Fibroblast of pulmonary artery (primary cell): ENCODE results near the gene THSD1.
A peak's percentile ranks its signal among the peaks of the same experiment; 100 is the strongest.

Experiments used
- DNase-seq: peaks from one replicate; pipeline ENCODE4 v3.0.0-alpha.2; 2010; ENCODE audit warnings: low read depth
- H3K4me3 ChIP-seq: replicated peaks from 2 replicates; pipeline ENCODE4 v1.5.1; 2011; ENCODE audit warnings: low read depth, mild to moderate bottlenecking, control low read depth, low read length, moderate library complexity
- CTCF ChIP-seq: IDR thresholded peaks from 2 replicates; pipeline ENCODE4 v1.5.1; 2011; ENCODE audit warnings: mild to moderate bottlenecking, control low read depth, low read length, inconsistent platforms; ENCODE audit errors: missing control alignments

THSD1 gene

DNA sequence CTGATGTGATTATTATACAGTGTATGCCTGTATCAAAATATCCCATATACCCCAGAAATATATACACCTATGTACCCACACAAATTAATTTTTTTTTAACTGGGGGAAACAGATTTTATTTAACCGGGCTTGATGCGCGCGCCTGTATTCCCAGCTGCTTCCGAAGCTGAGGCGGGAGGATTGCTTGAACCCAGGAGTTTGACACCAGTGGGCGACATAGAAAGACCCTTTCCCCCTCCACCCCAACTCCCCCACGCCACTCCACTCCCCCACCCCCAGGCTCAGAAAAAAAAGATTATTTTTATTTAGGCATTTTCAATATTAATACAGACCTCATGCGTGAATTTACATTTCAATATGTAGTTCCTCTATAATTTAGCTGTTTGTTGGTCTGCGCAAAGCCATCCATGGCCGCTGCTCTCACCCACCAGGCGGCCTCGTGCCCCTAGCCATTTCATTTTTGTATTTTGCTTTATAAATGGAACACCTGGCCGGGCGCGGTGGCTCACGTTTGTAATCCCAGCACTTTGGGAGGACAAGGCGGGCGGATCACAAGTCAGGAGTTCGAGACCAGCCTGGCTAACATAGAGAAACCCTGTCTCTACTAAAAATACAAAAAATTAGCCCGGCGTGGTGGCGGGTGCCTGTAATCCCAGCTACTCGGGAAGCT, 45.3 kb upstream of the THSD1 start:
- DNase-seq = no peak
- no peak overlapping the region for H3K4me3 ChIP-seq
- no peak for TF ChIP-seq CTCF

GRCh38 chr13:52450793-52451116, 44.8 kb upstream of the THSD1 start:
- DNase-seq = no peak
- TF ChIP-seq CTCF = no peak
- H3K4me3 ChIP-seq = peak overlapping the region; percentile 21

DNA sequence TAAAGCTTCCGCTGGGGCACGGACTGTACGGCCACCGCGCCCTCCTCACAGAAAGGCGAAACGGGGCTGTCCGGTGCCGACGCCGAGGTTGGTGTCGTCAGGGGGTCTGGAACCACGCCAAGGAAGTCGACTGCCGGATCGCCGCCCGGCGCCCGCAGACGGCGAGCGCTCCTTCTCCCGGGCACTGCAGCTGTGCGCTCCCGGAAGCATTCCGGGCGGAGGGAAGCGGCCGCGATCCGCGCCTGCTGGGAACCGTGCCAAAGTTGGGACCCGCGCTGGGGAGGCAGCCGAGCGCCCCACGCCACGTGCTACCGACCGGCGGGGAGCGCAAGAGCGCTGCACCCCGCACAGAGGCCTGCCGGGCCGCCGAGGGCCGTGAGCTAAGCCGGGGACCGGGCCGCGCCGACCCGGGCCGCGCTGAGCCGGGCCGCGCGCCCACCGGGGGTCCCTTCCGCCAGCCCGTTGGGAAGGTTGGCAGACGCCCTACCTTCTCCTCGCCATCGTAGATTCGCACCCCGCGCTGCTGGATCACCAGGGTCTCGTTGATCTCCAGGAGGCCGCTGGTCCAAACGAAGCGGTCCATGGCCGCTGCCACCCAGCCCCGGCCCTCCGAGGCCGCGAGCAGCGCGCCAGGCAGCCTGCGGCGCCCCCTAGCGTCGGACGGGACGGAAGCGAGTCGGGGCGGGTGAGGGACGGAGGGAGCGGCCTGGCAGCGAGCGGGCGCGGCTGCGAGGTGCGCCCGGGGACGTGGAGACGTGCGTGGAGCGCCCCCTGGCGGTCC, 44.2 kb upstream of the THSD1 start, which contains the start of gene VPS36:
Gene VPS36, minus strand, starts transcription at position 623 of the 781 bp plus-strand sequence. Its CDS starts 40 bp downstream, at position 583.
- DNase-seq = peak; percentile 95
- peak within 1 kb of the TSS; percentile 89 for H3K4me3 ChIP-seq
- TF ChIP-seq CTCF = peak; percentile 66

DNA sequence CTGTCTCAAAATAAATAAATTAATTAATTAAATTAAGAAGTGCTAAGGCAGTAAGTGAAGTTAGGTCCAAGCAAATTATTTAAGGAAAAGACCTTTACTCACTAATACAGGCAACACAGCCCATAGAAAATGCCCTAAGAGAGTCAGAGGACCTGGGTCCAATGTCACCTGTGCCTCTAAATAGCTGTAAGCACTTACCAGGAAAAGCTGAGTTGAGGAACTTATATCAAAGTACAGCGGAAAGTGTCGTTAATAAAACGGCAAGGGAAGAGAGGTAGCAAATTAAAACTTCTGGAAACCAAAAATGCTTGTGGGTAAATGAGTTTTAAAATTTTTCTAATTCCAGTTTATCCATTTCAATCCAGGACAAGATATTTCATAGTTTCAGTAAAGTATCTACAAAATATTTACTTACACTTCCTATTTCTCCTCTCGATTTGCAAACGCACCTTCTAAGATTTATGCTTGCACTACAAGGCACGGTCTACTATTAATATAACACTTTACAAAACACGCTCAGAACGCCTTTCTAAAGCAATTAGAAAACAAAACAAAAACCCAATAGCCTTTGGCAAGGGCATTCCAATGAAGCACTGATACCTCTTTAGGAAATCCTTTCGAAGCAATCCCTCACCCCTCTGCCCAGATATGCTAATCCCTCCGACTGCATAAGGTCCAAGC, 43.5 kb upstream of the THSD1 start:
- TF ChIP-seq CTCF = no peak
- no peak for DNase-seq
- peak overlapping the region; percentile 89 for H3K4me3 ChIP-seq

DNA sequence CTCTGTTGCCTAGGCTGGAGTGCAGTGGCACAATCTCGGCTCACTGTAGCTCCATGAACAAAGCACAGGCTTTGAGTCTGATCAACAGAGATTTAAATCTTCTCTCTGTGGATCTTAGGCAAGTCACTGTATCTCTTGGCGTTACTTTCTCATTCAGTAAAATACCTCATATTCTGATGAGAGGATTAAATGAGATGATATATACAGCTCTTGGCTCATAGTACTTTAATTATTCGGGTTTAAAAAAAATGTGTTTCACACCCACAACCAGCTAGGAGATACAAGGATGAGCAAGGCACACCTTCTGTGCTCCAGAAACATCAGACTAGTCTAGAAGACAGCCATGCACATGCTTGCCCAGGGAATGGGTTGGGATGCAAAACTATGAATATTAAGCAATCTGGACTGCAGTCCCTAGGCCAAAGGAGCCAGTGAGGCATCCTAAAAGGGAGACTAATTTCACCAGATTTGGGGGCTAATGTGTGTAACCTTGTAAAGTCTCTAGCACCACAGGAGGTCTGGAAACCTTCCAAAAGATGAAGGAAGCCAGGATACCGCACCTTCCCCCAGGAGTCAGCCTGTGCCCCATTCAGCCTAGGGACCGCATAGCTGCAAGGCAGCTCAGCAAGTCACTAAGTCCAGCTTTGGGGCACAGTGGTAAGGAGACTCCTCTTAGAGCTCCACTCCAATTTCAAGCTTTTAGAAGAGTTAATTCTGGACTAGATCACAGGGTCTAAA, 42.0 kb upstream of the THSD1 start:
- H3K4me3 ChIP-seq = no peak overlapping the region
- no peak for TF ChIP-seq CTCF
- DNase-seq = no peak

DNA sequence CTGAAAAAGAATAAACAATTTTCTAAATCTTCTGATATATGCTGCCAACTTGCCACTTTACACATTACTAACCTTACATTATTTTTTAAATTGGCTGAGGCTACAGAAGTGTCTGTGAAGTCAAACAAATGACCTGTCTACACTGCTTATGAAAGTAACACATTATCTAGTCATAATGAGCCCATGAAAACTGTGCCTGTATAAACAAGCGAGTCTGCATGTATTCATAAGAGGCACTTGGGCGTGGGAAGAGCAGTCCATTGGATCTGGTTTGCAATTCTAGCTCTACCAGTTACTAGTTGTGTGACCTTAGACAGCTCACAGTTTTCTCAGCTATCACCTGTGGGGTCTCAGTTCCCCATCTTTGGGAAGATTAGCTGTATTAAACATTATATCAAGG, 41.4 kb upstream of the THSD1 start:
- no peak overlapping the region for H3K4me3 ChIP-seq
- DNase-seq = no peak

More for the DNA sequence above, 41.4 kb upstream of the THSD1 start:
- no peak for TF ChIP-seq CTCF
